Skeletal muscle tissue (tissue), 4 donors: ENCODE results near the gene SMG6. TPM values are rescaled to one million over a fixed set of nuclear protein-coding genes. Genes with fewer than 3 reads are reported as not detected.

Experiments
- H3K27ac ChIP-seq: one replicate; pipeline ENCODE4 v1.7.0; 2013; ENCODE audit warnings: mild to moderate bottlenecking, low read depth, low read length, inconsistent platforms
- H3K27me3 ChIP-seq, 3 donors: one replicate each; pipeline ENCODE4 v1.7.0; 2013; ENCODE audit warnings: low read length in 3 of 3; ENCODE audit not compliant: control insufficient read depth in 3 of 3, insufficient read depth in 3 of 3
- H3K36me3 ChIP-seq, 3 donors: one replicate each; pipeline ENCODE4 v1.7.0; 2013; ENCODE audit warnings: low read length in 3 of 3; ENCODE audit not compliant: control insufficient read depth in 3 of 3, insufficient read depth in 3 of 3
- H3K4me1 ChIP-seq, 3 donors: one replicate each; pipeline ENCODE4 v1.7.0; 2013; ENCODE audit warnings: low read length in 3 of 3, mild to moderate bottlenecking in 3 of 3; ENCODE audit not compliant: control insufficient read depth in 3 of 3, insufficient read depth in 3 of 3
- H3K4me3 ChIP-seq, 3 donors: one replicate each; pipeline ENCODE4 v1.7.0; 2013; ENCODE audit warnings: low read length in 3 of 3
- H3K9ac ChIP-seq, 3 donors: one replicate each; pipeline ENCODE4 v1.7.0; 2013; ENCODE audit warnings: low read length in 3 of 3, mild to moderate bottlenecking in 3 of 3, moderate library complexity in 2 of 3, low read depth in 1 of 3
- H3K9me3 ChIP-seq, 3 donors: one replicate each; pipeline ENCODE4 v1.7.0; 2013; ENCODE audit warnings: low read length in 3 of 3; ENCODE audit not compliant: control insufficient read depth in 3 of 3
- total RNA-seq: library from RNA; depleted of rRNA; stranded (reverse); fragments of >200 nt; gene quantifications from one replicate; pipeline ENCODE4 v1.2.3, GENCODE V29; 2014
- donor health status: Osteomylitis.

SMG6 gene
- total RNA-seq, 1 donor from 2014 or later = 13.6 TPM

DNA sequence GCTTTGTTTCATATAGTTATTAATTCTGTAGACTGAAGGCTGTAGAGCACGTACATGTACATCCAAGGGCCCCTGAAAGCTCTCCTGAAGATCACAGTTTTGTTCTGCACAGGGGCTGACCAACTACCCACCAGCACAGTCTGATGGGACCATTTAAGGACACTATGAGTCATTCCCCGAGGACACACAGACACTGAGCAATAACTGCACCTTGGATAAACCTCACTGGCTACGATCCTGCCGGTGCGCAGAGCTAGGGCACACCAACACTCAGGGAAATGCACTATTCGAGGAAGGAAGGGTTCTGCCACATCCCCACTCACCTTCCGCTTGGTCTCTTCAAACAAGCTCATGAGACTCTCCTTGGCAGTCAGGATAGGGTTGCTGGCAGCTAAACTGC lies 20.3 kb downstream of the SMG6 start:
- H3K4me3 ChIP-seq = no peak overlapping the region
- H3K27ac ChIP-seq = no peak overlapping the region
- H3K4me1 ChIP-seq = no peaks in the 10 kb centered on the region
- no peak overlapping the region for H3K9ac ChIP-seq
- peaks cover 32 to 49% (median 49%) of the 10 kb centered on the region in 3 donors for H3K36me3 ChIP-seq
- H3K27me3 ChIP-seq = no peaks in the 10 kb centered on the region
- no peaks in the 10 kb centered on the region for H3K9me3 ChIP-seq

DNA sequence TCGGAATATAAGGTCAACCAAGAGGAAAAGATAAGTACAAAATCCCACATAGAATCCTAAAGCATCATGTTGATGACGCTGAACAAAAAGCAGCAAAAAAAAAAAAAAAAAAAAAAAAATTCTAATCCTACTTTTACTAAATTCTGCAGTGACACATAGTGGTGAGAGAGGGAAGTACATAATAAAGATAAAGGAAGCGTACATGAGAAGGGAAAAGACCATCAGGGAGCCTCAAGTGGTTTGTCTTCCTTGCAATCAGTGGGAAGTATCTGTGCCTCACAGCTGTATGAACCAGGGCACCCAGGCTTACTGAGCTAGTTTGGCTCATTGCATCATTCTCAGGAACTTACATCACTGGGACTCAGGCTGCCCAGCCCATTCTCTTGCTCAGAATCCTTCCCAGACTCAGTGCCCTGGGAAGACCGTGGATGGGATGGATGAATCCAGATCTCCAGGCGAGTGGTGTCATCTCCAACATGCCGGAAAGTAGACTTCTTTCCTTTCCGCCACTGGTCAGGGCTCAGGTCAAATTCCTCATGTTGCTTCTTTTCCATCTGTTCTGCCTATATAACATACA lies 21.2 kb downstream of the SMG6 start:
- Histone ChIP-seq H3K36me3 (peaks cover 28 to 49% (median 44%) of the 10 kb centered on the region in 3 donors), H3K9ac (no peak overlapping the region), H3K27ac (no peak overlapping the region), H3K9me3 (no peaks in the 10 kb centered on the region), H3K4me1 (no peaks in the 10 kb centered on the region), H3K27me3 (no peaks in the 10 kb centered on the region), H3K4me3 (no peak overlapping the region)

DNA sequence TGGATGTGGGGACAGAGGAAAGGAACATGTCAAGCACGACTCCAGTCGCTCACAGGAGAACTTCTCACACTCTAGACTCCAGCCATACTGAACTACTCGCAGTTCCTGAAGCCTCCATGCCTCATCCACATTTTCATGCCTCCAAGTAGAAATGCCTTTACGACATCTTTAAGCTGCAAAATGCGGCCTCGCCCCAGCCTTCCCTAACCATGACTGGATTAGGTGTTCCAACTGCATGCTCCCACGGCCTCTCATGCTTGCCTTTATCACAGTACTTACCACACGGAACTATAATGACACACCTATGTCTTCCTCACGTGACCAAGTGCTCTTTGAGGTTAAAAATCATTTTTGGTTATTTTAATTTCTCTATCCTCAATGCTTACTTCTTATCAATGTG lies 23.9 kb downstream of the SMG6 start:
- H3K9ac ChIP-seq = no peak overlapping the region
- no peaks in the 10 kb centered on the region for H3K27me3 ChIP-seq
- no peak overlapping the region for H3K4me3 ChIP-seq
- peaks cover 0 to 4% (median 3%) of the 10 kb centered on the region in 3 donors for H3K4me1 ChIP-seq
- peaks cover 33 to 48% (median 43%) of the 10 kb centered on the region in 3 donors for H3K36me3 ChIP-seq
- no peak overlapping the region for H3K27ac ChIP-seq
- no peaks in the 10 kb centered on the region for H3K9me3 ChIP-seq

- Histone ChIP-seq H3K9ac (no peak overlapping the region), H3K9me3 (no peaks in the 10 kb centered on the region), H3K4me3 (no peak overlapping the region), H3K4me1 (peaks cover 0 to 4% (median 3%) of the 10 kb centered on the region in 3 donors), H3K27ac (no peak overlapping the region), H3K27me3 (no peaks in the 10 kb centered on the region), H3K36me3 (peaks cover 27 to 34% (median 34%) of the 10 kb centered on the region in 3 donors)
Measured at GRCh38 chr17:2277429-2278170, 26.0 kb downstream of the SMG6 start.

- Histone ChIP-seq H3K27me3 (no peaks in the 10 kb centered on the region), H3K9ac (no peak overlapping the region), H3K4me1 (peaks cover 0 to 4% (median 3%) of the 10 kb centered on the region in 3 donors), H3K9me3 (no peaks in the 10 kb centered on the region), H3K4me3 (no peak overlapping the region), H3K27ac (no peak overlapping the region), H3K36me3 (peaks cover 15 to 20% (median 17%) of the 10 kb centered on the region in 3 donors)
Measured at GRCh38 chr17:2275722-2276121, 27.9 kb downstream of the SMG6 start.

DNA sequence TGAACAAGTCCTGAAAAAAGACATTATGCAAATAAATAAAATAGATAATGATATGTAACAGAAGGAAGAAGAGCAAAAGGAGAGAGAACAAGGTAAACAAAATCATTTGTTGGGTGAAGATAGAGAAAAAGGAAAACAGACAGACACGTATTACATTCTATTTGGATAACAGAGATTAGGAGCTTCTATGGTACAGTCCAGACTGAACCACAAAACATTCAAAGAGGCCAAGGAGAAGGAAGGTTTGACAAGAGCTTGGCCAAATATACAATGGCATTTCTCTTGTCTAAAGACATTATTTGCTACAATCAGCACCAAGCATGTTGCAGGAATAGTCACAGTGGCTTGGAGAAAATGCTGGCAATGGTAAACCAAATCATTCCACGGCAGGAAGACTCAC lies 29.2 kb downstream of the SMG6 start:
- Histone ChIP-seq H3K27ac (no peak overlapping the region), H3K9ac (no peak overlapping the region), H3K9me3 (no peaks in the 10 kb centered on the region), H3K4me1 (peaks cover 0 to 4% (median 3%) of the 10 kb centered on the region in 3 donors), H3K4me3 (no peak overlapping the region), H3K36me3 (peaks cover 7 to 17% (median 9%) of the 10 kb centered on the region in 3 donors), H3K27me3 (no peaks in the 10 kb centered on the region)

DNA sequence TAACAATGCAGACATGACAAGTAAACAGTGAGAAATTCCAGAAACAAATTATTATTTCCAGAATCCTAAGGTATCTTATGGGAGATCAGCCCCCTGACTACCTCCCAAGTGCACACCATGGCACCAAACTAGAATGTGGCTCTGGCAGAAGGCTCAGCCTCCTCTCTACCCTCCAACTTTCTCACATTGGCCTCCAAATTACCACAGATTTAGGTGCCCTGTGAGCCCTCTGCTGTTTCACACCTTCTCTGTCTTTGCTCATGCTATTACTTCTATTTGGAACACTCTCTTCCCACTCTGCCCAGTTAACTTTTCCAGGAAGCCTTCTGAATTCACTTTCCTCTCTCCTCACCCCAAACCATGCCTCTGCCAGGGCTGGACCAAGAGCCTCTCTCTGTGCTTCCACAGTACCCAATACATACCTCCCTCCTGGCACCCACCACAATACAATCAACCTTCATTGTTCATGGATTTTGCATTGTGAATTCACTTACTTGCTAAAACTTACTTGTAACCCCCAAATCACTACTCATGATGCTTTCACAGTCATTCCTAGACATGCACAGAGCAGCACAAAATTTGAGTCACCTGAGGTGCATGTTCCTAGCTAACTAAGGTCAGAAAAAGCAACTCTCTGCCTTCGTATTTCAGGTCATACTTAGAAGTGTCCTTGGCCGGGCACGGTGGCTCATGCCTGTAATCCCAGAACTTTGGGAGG lies 31.4 kb downstream of the SMG6 start:
- Histone ChIP-seq H3K4me3 (no peak overlapping the region), H3K36me3 (peaks cover 4 to 16% (median 4%) of the 10 kb centered on the region in 3 donors), H3K27me3 (no peaks in the 10 kb centered on the region), H3K4me1 (peaks cover 0 to 4% (median 3%) of the 10 kb centered on the region in 3 donors), H3K27ac (no peak overlapping the region), H3K9ac (no peak overlapping the region), H3K9me3 (no peaks in the 10 kb centered on the region)

GRCh38 chr17:2267354-2267753 lies 36.2 kb downstream of the SMG6 start:
- Histone ChIP-seq H3K4me1 (peaks cover 0 to 15% (median under 1%) of the 10 kb centered on the region in 3 donors), H3K9ac (no peak overlapping the region), H3K9me3 (no peaks in the 10 kb centered on the region), H3K27me3 (no peaks in the 10 kb centered on the region), H3K27ac (no peak overlapping the region), H3K4me3 (no peak overlapping the region), H3K36me3 (peaks cover 0 to 12% (median 0%) of the 10 kb centered on the region in 3 donors)

GRCh38 chr17:2266865-2267228 lies 36.7 kb downstream of the SMG6 start:
- Histone ChIP-seq H3K27me3 (no peaks in the 10 kb centered on the region), H3K9ac (no peak overlapping the region), H3K4me1 (peaks cover 0 to 19% (median 3%) of the 10 kb centered on the region in 3 donors), H3K4me3 (no peak overlapping the region), H3K36me3 (peaks cover 0 to 12% (median 0%) of the 10 kb centered on the region in 3 donors), H3K9me3 (no peaks in the 10 kb centered on the region), H3K27ac (no peak overlapping the region)
